Measurements from ENCODE around the gene PDCD10. TPM values are rescaled to one million over a fixed set of nuclear protein-coding genes. Genes with fewer than 3 reads are reported as not detected.
A peak's percentile ranks its signal among the peaks of the same experiment; 100 is the strongest.

The PDCD10 gene
- total RNA-seq, 1 donor from 2014 or later, result 79.7 TPM

- no peak for DNase-seq (ENCODE audit: low read depth)
- no peak for TF ChIP-seq CTCF (conservative IDR thresholded peaks at IDR 0.05; ENCODE audit: low read depth, low read length)
- no peak overlapping the region for H3K4me3 ChIP-seq (ENCODE audit: low read depth, low read length)
Observed at GRCh38 chr3:167694121-167694520, 40.6 kb downstream of the PDCD10 start.

- no peak overlapping the region for H3K4me3 ChIP-seq (ENCODE audit: low read depth, low read length)
- no peak for TF ChIP-seq CTCF (conservative IDR thresholded peaks at IDR 0.05; ENCODE audit: low read depth, low read length)
- DNase-seq (ENCODE audit: low read depth), result no peak
Observed at GRCh38 chr3:167691366-167691765, 43.3 kb downstream of the PDCD10 start.

DNA sequence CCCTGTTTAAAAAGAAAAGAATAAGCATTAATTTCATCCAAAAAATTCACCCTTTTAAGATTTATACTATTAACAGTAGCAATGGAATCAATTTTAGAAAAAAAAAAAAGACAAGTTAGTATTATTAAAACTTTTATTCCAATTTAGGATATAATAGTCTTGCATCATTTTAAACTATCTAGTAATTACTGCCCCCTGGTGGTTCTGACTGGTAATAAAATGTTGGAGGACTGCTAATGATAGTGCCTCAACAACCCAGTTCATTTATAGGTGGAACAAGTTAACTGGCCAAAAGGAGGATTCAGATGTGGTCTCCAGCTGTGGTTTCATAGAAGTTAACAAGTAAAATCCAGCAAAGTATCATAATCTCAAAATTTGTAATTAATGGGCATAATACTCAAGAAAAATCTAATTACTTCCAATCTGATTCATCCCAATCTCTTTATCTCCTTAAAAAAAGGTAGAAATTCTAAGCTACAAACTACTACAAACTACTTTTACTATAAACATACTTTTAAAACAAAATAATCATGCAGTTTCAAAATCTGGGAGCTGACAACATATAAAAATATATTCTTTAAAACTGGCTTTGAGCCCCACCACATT is 50.2 kb downstream of the PDCD10 start:
- peak; percentile 18 for DNase-seq (ENCODE audit: low read depth)
- H3K4me3 ChIP-seq (ENCODE audit: low read depth, low read length), result no peak overlapping the region
- TF ChIP-seq CTCF (conservative IDR thresholded peaks at IDR 0.05; ENCODE audit: low read depth, low read length), result peak; percentile 67

GRCh38 chr3:167679526-167679925 is 55.2 kb downstream of the PDCD10 start:
- H3K4me3 ChIP-seq (ENCODE audit: low read depth, low read length), result no peak overlapping the region
- no peak for DNase-seq (ENCODE audit: low read depth)
- TF ChIP-seq CTCF (conservative IDR thresholded peaks at IDR 0.05; ENCODE audit: low read depth, low read length), result no peak

DNA sequence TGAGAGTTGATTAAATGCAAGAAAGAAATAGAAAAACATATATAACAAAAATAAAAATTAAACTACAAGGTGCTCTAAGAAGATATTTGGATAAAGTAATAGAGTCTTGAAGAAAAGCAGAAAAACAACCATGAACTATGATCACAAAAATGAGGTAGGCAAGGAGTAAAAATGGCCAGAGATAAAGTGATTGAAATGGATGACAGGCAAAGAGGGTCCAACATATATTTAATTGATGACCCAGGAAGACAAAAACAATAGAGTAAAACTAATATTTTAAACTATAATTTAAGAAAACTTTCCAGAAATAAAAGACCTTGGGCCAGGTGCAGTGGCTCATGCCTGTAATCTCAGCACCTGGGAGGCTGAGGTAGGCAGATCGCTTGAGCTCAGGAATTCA is 58.8 kb downstream of the PDCD10 start:
- no peak for DNase-seq (ENCODE audit: low read depth)
- no peak overlapping the region for H3K4me3 ChIP-seq (ENCODE audit: low read depth, low read length)
- no peak for TF ChIP-seq CTCF (conservative IDR thresholded peaks at IDR 0.05; ENCODE audit: low read depth, low read length)

- H3K4me3 ChIP-seq (ENCODE audit: low read depth, low read length), result no peak overlapping the region
- DNase-seq (ENCODE audit: low read depth), result no peak
- no peak for TF ChIP-seq CTCF (conservative IDR thresholded peaks at IDR 0.05; ENCODE audit: low read depth, low read length)
Observed at GRCh38 chr3:167673221-167673620, 61.5 kb downstream of the PDCD10 start.

GRCh38 chr3:167671878-167672427 is 62.7 kb downstream of the PDCD10 start:
- no peak for TF ChIP-seq CTCF (conservative IDR thresholded peaks at IDR 0.05; ENCODE audit: low read depth, low read length)
- H3K4me3 ChIP-seq (ENCODE audit: low read depth, low read length), result no peak overlapping the region
- DNase-seq (ENCODE audit: low read depth), result no peak

Measured in epithelial cell of proximal tubule (primary cell).